NCI-H128 (cell line): ENCODE data around the gene OR13C5.
"Not testable (repeated sequence)": the region's sequence is repeated elsewhere in the genome, so short reads cannot be mapped to it uniquely, and the experiment has no call there.

Experiments used
- DNase-seq: peaks from one replicate; lab custom pipeline; 2025; ENCODE audit not compliant: unreplicated experiment; lab: John Stamatoyannopoulos, UW

Gene OR13C5, protein sequence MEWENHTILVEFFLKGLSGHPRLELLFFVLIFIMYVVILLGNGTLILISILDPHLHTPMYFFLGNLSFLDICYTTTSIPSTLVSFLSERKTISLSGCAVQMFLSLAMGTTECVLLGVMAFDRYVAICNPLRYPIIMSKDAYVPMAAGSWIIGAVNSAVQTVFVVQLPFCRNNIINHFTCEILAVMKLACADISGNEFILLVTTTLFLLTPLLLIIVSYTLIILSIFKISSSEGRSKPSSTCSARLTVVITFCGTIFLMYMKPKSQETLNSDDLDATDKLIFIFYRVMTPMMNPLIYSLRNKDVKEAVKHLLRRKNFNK

GRCh38 chr9:104599313-104599712, at the start of gene OR13C5:
Gene OR13C5, minus strand, starts transcription at chr9:104599413. Its CDS starts 0 bp downstream, at chr9:104599413.
- DNase-seq: not testable (repeated sequence)

DNA sequence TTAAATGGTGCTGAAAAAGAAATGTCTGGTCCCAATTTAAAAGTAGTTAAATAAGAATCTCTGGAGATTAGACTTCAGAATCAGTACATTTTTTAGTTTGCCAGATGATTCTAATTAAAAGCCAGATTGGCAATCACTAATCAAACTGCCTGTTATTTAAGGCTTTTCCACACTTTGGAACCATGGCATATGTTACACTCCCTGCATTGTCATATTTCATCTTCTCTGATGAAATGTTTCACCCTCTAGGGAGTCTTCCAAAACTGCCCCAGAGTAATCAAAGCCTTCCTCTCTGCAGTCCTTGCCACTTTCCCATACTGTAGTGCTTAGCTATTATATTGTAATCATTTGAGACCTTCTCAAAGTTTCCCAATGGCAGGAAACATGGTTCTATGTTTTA, 36.2 kb upstream of the OR13C5 start:
- no peak for DNase-seq

DNA sequence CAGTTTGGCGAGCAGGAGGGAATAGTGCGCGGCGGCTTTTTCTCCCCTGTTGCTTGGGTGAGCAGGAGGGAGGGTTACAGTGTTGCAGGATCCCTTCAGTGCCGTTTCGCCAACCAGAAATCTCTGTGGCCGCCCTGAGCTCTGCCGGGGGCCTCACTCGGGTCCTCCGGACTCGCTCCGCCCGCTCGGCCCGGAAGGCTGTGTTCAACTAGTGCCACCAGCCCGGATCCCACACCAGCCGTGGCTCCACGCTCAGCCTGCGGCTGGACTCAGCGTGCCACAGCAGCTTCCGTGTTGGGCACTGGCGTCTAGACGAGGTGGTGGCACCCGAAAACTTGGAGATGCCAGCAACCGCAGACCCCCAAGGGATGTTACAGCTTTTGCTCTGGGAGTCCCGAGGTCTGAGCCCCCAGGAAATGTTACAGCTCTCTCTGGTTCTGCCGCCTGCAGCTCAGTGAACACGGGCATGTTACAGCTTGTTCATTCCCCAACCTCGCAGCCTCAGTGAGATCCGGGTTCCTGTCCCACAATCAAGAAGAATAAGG, 34.8 kb upstream of the OR13C5 start:
- DNase-seq: no peak

- DNase-seq: not testable (repeated sequence)
Measured at GRCh38 chr9:104625964-104626363, 26.8 kb upstream of the OR13C5 start.

DNA sequence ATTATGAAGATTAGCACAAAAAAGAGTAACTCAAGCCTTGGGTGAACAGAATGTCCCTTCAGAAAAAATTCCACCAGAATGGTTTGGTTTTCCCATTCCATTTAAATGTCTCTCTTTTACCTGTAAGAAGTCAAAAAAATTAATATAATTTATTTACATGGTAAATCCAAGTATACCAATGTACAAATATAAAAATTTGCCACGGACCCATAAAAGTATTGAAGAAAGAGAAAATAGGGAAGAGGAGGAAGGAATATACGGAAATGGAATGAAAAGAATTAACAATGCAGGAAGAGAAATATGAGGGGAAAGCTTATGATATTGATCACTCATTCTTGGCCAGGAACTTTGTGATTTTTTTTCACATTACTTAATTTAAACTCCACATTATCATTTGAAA, 18.9 kb upstream of the OR13C5 start, which contains the start of gene OR13C9:
OR13C9 (minus strand) TSS at position 101 of the 400 bp plus-strand sequence; CDS start at position 101, 0 bp downstream.
- DNase-seq: no peak

- no peak for DNase-seq
Measured at GRCh38 chr9:104617418-104617817, 18.2 kb upstream of the OR13C5 start.

- no peak for DNase-seq
Measured at GRCh38 chr9:104611213-104611612, 12.0 kb upstream of the OR13C5 start.

- no peak for DNase-seq
Measured at GRCh38 chr9:104608336-104608735, 9.1 kb upstream of the OR13C5 start.

GRCh38 chr9:104606152-104606551, 6.9 kb upstream of the OR13C5 start:
- DNase-seq: no peak

DNA sequence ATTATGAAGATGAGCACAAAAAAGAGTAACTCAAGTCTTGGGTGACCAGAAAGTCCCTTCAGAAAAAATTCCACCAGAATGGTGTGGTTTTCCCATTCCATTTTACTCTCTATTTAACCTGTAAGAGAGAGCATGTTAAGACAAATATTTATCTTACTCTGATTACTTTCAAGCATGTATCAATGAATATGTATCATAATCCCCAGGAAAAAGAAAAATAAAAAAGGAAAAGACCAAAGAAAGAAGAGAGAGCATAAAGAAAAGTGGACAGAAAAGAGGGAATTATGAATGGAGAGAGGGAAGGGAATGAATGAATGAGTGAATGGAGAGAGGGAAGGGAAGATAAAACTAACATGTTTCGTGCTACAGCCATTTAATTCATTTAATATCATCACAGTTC, 6.3 kb upstream of the OR13C5 start, which contains the start of gene OR13C2:
OR13C2 (minus strand) TSS at position 101 of the 400 bp plus-strand sequence; CDS start at position 101, 0 bp downstream.
- not testable (repeated sequence) for DNase-seq

DNA sequence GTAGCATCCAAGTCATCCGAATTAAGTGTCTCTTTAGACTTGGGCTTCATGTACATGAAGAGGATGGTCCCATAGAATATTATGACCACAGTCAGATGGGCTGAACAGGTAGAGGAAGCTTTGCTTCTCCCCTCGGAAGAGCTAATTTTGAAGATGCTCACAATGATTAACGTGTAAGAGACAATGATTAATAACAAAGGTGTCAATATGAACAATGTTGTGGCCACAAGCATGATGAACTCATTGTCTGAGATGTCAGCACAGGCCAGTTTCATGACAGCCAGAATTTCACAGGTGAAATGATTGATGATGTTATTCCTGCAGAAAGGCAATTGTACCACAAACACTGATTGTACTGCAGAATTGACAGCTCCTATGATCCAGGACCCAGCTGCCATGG, 5.6 kb upstream of the OR13C5 start:
- no peak for DNase-seq

GRCh38 chr9:104598749-104599148, 464 bp downstream of the OR13C5 start:
- DNase-seq: not testable (repeated sequence)

DNA sequence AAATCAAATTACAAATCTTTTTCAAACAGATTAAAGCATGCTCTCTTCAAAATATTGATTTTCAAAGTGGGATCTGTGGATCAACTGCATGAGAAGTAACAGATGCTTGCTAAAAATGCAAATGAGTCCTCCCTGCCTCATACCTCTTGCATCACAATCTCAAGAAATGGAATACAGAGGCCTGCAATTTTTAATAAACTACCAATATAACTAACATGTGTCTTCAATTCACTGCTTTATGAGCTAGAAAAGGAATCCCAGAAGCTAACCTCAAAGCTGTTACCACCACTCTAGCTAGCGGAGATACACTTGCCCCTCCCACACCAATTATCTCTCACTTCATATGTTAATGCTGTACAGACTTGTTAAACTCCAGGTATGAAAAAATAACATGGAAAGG, 9.6 kb downstream of the OR13C5 start:
- no peak for DNase-seq

GRCh38 chr9:104586496-104587180, 12.6 kb downstream of the OR13C5 start:
- no peak for DNase-seq

GRCh38 chr9:104580562-104580961, 18.7 kb downstream of the OR13C5 start:
- DNase-seq: no peak

- DNase-seq: no peak
Measured at GRCh38 chr9:104577263-104577662, 21.9 kb downstream of the OR13C5 start.

GRCh38 chr9:104575456-104575855, 23.8 kb downstream of the OR13C5 start:
- no peak for DNase-seq

DNA sequence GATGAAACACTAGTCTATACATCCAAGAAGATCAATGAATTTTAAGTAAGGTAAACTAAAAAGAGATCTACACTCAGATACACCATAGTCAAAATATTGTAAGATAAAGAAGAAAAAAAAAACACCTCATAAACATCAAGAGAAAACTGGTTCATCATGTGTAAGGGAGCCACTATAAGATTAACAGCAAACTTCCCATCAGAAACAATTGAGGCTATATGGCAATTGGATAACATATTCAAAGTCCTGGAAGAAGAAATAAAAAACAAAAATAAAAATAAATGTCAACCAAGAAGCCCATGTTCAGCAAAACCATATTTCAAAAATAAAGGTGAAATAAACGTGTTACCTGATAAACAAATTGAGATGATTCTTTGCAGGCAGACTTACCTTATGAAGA, 26.6 kb downstream of the OR13C5 start:
- no peak for DNase-seq

GRCh38 chr9:104568868-104569267, 30.3 kb downstream of the OR13C5 start, which contains the start of gene OR13C8:
Gene OR13C8, plus strand, starts transcription at chr9:104569168. Its CDS starts 0 bp downstream, at chr9:104569168.
- DNase-seq: no peak

DNA sequence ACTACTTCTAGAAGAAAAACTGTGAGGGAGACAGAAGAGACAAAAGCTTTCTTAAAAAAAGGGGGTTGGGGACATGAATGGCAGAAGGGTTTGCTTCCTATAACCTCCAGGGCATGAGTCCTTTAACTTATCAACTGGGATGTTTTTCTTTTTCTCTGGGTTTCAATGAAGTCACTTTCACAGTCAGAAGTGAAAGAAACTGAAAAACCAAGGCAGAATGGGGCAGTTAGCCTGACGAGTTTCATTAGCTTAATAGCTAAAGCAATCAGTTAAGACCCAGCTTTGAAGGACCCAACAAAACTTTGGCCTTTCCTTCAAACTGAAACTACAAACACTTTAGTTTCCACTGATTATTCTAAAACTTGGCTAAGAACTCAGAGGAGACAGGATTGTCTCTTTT, 34.9 kb downstream of the OR13C5 start:
- no peak for DNase-seq

GRCh38 chr9:104556830-104557634, 42.2 kb downstream of the OR13C5 start:
- DNase-seq: no peak
